Measurements from ENCODE around the gene PRG3. TPM values are rescaled to one million over a fixed set of nuclear protein-coding genes. Genes with fewer than 3 reads are reported as not detected.
"Not testable (repeated sequence)": the region's sequence is repeated elsewhere in the genome, so short reads cannot be mapped to it uniquely, and the experiment has no call there.

The PRG3 gene
- total and polyA plus RNA-seq, 2 donors from 2014 or later = not detected

DNA sequence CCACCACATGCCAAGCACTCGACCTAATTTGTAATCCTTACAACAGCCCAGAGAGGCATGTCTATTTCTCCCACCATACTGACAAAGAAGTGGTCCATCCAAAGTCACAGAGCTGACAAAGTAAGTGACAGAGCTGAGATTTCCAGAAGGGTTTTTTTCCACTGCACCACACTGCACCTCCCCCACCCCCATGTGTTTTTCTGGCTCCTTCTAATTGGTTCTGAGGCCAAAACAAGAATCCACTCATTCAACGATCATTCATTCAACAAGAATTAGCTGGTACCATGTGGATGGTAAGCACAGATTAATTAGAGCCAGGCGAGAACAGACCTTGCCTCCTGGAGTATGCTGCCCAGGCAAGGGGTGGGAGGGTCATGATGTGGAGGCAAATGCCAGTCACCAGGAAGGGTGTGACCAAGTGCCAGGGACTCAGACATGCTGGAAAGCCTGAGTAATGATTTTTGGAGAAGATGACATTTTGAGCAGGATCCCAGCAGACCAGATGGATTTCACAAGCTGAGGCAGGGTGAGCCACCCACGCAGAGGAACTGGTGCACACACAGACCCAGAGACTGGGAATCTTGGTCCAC is 24.4 kb upstream of the PRG3 start:
- intact Hi-C loops (cut with DNase I) = no loop called here
- no peak for FAIRE-seq
- no peaks in the 10 kb centered on the region for H3K36me3 ChIP-seq (ENCODE audit: control insufficient read depth in 2 of 3, insufficient read depth in 3 of 3, low read length in 3 of 3)

DNA sequence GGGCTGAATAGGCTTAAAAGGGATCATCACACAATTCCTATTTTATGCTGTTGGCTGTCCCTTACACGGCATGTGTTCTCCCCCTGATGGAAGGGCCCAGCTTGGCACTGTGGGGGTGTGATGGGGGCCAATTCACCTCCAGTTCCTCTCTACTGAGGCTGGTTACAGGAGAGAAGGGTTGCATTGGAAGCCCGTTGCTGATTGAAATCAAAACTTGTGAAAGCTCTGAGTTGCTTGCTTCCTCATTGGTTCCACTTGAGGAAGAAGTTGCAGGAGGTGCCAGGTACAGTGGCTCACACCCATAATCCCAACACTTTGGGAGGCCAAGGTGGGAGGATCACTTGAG is 22.8 kb upstream of the PRG3 start:
- Histone ChIP-seq H3K4me3 (ENCODE audit: low read length in 3 of 3) (no peak overlapping the region), H3K27ac (ENCODE audit: low read depth in 2 of 2, low read length in 2 of 2) (no peak overlapping the region), H3K4me1 (ENCODE audit: control insufficient read depth in 2 of 3, insufficient read depth in 2 of 3, low read depth in 1 of 3, low read length in 3 of 3) (no peaks in the 10 kb centered on the region), H3K36me3 (ENCODE audit: control insufficient read depth in 2 of 3, insufficient read depth in 3 of 3, low read length in 3 of 3) (no peaks in the 10 kb centered on the region), H3K9ac (ENCODE audit: low read length in 3 of 3) (no peak overlapping the region), H3K27me3 (ENCODE audit: control insufficient read depth, insufficient read depth, low read length) (no peaks in the 10 kb centered on the region), H3K9me3 (ENCODE audit: control insufficient read depth in 2 of 3, insufficient read depth in 1 of 3, low read length in 3 of 3) (no peaks in the 10 kb centered on the region)
- intact Hi-C loops (cut with DNase I) = no loop called here
- no peak for DNase-seq
- no peak for FAIRE-seq
- TF ChIP-seq, protein P1, sequence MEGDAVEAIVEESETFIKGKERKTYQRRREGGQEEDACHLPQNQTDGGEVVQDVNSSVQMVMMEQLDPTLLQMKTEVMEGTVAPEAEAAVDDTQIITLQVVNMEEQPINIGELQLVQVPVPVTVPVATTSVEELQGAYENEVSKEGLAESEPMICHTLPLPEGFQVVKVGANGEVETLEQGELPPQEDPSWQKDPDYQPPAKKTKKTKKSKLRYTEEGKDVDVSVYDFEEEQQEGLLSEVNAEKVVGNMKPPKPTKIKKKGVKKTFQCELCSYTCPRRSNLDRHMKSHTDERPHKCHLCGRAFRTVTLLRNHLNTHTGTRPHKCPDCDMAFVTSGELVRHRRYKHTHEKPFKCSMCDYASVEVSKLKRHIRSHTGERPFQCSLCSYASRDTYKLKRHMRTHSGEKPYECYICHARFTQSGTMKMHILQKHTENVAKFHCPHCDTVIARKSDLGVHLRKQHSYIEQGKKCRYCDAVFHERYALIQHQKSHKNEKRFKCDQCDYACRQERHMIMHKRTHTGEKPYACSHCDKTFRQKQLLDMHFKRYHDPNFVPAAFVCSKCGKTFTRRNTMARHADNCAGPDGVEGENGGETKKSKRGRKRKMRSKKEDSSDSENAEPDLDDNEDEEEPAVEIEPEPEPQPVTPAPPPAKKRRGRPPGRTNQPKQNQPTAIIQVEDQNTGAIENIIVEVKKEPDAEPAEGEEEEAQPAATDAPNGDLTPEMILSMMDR (IDR thresholded peaks at IDR 0.05; ENCODE audit: borderline replicate concordance, extremely low read depth, insufficient read depth) = no peak

More for the DNA sequence above, 24.4 kb upstream of the PRG3 start:
- Histone ChIP-seq H3K27ac (ENCODE audit: low read depth in 2 of 2, low read length in 2 of 2) (no peak overlapping the region), H3K9ac (ENCODE audit: low read length in 3 of 3) (no peak overlapping the region), H3K4me3 (ENCODE audit: low read length in 3 of 3) (no peak overlapping the region), H3K9me3 (ENCODE audit: control insufficient read depth in 2 of 3, insufficient read depth in 1 of 3, low read length in 3 of 3) (no peaks in the 10 kb centered on the region), H3K4me1 (ENCODE audit: control insufficient read depth in 2 of 3, insufficient read depth in 2 of 3, low read depth in 1 of 3, low read length in 3 of 3) (no peaks in the 10 kb centered on the region), H3K27me3 (ENCODE audit: control insufficient read depth, insufficient read depth, low read length) (no peaks in the 10 kb centered on the region)
- DNase-seq = no peak
- TF ChIP-seq, protein P1 (IDR thresholded peaks at IDR 0.05; ENCODE audit: borderline replicate concordance, extremely low read depth, insufficient read depth) = no peak

DNA sequence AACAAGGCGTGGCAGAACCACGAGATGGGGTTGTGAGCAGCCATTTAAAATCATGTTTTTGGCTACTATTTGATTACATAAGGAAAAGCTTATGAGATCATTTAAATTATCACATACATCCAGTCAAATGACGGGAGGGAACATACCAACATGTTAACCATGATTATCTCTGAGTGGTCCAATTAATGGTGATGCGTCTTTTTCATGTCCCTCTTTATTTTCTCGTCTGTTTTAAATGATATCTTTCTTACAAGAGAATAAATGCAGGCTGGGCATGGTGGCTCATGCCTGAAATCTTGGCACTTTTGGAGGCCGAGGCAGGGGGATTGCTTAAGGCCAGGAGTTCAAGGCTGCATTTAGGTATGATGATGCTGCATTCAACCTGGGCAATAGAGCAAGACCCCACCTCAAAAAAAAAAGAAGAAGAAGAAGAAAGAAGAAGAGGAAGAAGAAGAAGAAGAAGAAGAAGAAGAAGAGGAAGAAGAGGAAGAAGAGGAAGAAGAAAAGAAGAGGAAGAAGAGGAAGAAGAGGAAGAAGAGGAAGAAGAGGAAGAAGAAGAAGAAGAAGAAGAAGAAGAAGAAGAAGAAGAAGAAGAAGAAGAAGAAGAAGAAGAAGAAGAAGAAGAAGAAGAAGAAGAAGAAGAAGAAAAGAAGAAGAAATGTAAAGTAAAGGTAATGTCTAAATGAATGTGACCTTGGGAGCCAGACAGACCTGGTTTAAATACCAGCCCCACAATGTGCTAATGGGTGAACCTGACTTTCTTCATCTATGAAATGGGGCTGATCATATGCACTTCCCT is 22.3 kb upstream of the PRG3 start:
- H3K4me3 ChIP-seq (ENCODE audit: low read length in 3 of 3); H3K27ac ChIP-seq (ENCODE audit: low read depth in 2 of 2, low read length in 2 of 2); H3K4me1 ChIP-seq (ENCODE audit: control insufficient read depth in 2 of 3, insufficient read depth in 2 of 3, low read depth in 1 of 3, low read length in 3 of 3); H3K9ac ChIP-seq (ENCODE audit: low read length in 3 of 3); FAIRE-seq; H3K9me3 ChIP-seq (ENCODE audit: control insufficient read depth in 2 of 3, insufficient read depth in 1 of 3, low read length in 3 of 3); DNase-seq; H3K27me3 ChIP-seq (ENCODE audit: control insufficient read depth, insufficient read depth, low read length); intact Hi-C loops (cut with DNase I); H3K36me3 ChIP-seq (ENCODE audit: control insufficient read depth in 2 of 3, insufficient read depth in 3 of 3, low read length in 3 of 3): not testable (repeated sequence)

DNA sequence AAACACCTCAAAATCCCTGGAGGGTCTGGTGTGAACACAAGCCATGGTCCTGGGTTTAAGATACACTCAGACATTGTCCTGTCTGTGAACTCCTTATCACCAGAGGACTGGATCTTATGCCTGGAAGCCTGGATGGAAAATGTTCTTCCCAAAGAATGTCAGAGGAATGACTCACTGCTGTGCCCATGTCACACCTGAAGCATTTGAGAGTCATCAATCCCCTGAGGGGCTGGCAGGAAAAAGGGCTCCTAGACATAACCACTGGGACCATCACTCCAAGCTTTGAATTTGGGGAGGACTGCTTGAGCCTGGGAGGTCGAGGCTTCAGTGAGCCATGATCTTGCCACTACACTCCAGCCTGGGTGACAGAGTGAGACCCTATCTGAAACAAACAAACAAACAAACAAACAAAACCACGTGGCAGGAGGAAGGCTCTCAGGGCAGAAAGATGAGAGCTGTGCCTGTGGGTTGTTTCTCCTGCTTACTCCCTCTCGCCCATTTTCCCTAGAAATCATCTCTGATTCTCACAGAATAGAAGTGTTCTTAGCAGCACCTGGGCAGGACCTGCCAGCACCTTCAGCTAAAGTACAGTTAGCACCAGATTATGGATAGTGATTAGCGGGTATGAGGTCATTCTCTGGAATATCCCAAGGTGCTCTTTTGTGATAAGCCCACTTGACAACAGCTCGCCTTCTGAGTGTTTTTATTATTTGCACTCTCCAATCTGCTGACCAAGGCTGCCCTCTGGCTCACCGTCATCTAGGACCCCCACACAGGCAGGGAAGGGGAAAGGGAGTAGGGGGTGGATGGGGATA is 21.4 kb upstream of the PRG3 start:
- no peaks in the 10 kb centered on the region for H3K4me1 ChIP-seq (ENCODE audit: control insufficient read depth in 2 of 3, insufficient read depth in 2 of 3, low read depth in 1 of 3, low read length in 3 of 3)
- no peak overlapping the region for H3K27ac ChIP-seq (ENCODE audit: low read depth in 2 of 2, low read length in 2 of 2)
- no peaks in the 10 kb centered on the region for H3K27me3 ChIP-seq (ENCODE audit: control insufficient read depth, insufficient read depth, low read length)
- DNase-seq = no peak
- no peaks in the 10 kb centered on the region for H3K9me3 ChIP-seq (ENCODE audit: control insufficient read depth in 2 of 3, insufficient read depth in 1 of 3, low read length in 3 of 3)
- no peak overlapping the region for H3K4me3 ChIP-seq (ENCODE audit: low read length in 3 of 3)
- no peak for FAIRE-seq
- intact Hi-C loops (cut with DNase I) = no loop called here
- no peaks in the 10 kb centered on the region for H3K36me3 ChIP-seq (ENCODE audit: control insufficient read depth in 2 of 3, insufficient read depth in 3 of 3, low read length in 3 of 3)
- no peak overlapping the region for H3K9ac ChIP-seq (ENCODE audit: low read length in 3 of 3)
- TF ChIP-seq, protein P1 (IDR thresholded peaks at IDR 0.05; ENCODE audit: borderline replicate concordance, extremely low read depth, insufficient read depth) = no peak

Data from kidney (tissue), 14 donors.